DMS 273 treated with DMSO at 0.1 percent for 48 hours (cell line): Measurements from ENCODE around the gene ARSI.

Source experiments
- DNase-seq: peaks from one replicate; lab custom pipeline; 2025; lab: John Stamatoyannopoulos, UW

ARSI gene

DNA sequence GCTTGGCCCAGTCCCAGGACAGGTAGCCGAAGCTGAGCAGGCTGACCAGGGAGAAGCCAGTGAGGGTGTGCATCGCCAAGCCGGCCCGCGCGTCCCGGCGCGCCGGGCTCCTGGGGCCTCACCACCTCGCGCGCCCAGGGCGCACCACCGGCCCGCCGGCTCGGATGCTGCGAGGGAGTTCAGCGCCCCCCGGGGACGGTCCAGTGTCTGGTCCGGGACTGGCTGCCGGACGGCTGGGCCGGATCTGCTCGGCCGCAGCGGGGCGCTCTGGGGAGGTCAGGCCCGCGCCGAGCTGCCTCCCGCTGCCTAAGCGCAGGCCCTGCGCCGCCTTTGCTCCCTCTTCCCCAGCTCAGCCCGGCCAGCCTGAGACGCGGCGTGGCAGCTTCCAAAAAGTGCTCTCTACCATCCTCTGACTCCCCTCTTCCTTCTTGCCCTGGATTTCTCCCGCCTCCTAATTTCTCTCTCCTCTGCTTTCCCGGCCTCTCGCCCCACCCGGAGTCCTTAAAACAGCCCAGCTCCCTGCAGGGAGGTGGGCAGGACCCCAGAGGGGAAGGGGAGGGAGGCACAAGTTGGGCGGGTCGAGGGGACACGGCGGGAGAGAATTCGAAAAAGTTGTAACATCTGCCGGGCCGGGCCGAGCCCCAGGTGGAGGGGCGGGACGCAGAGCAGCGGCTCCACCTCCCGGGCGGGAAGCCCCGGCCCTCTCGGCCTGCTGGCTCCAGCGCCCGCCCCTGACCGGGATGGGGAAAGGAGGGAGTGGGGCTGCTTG is at the start of gene ARSI:
ARSI (minus strand) TSS at position 605 of the 769 bp plus-strand sequence; CDS start at position 73, 532 bp downstream.
- DNase-seq, result peak; percentile 47

DNA sequence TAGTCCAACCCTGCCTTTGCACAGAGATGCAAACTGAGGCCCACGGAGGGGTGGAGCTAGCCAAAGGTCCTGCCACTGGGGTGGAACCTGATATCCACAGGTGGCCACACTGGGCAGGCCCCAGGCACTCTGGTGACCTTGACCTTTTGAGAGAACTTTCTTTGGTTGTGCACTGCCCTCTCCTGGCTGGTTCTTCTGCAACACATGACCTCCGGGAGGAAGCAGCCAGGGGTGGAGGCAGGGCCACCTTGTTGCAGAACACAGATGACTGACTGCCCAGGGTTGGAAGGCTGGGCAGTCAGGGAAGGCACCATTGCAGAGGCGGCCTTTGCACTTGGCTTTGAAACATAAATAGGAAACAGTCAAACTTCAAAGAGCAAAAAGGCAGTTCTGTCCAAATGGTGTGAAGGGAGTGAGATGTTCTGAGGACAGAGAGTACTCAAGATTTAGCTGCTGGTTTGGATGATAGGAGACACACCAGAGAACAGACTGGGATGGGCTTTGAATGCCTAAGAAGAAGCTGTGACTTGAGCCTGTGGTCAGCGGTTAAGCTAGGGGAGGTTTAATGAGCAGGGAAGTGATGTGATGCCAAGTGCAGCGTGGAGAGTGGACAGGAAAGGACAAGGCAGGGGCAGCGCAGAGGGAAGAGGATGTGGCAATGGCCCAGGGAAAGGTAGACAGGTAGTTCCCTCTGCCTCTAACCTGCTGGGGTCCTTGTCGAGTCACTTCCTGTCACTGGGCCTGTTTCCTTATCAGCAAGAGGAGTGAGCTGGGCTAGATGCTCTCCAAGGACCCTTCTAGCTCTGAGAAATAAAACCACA is 48.0 kb upstream of the ARSI start:
- no peak for DNase-seq

- no peak for DNase-seq
These were observed 47.1 kb upstream of the ARSI start for GRCh38 chr5:150349681-150350275.

- no peak for DNase-seq
These were observed 44.7 kb upstream of the ARSI start for GRCh38 chr5:150347451-150347850.

- DNase-seq, result no peak
These were observed 44.3 kb upstream of the ARSI start for GRCh38 chr5:150347003-150347402.

DNA sequence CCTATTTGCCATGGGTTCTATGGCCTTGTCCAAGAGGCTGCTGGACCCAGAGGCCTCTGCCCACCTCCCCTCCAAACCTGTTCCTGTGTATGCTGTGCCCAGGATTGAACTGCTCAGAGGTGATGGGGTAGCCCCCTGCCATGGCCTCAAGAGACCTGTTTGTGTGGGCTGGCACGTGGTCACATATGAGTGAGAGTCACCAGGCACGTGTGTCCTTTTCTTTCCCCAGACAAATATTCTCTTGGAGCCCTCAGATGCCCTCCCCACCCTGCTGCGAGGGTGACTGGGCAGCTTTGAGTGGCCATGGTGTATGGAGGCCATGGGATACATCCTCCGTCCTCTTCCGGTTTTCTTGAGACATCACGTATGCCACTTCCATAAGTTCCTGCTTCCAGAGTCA is 43.9 kb upstream of the ARSI start:
- no peak for DNase-seq

GRCh38 chr5:150345716-150346115 is 43.0 kb upstream of the ARSI start:
- DNase-seq, result no peak

GRCh38 chr5:150343994-150344631 is 41.4 kb upstream of the ARSI start:
- no peak for DNase-seq

GRCh38 chr5:150342583-150342982 is 39.9 kb upstream of the ARSI start:
- DNase-seq, result no peak

- no peak for DNase-seq
These were observed 39.3 kb upstream of the ARSI start for GRCh38 chr5:150341989-150342388.

GRCh38 chr5:150341331-150341730 is 38.6 kb upstream of the ARSI start:
- DNase-seq, result no peak

DNA sequence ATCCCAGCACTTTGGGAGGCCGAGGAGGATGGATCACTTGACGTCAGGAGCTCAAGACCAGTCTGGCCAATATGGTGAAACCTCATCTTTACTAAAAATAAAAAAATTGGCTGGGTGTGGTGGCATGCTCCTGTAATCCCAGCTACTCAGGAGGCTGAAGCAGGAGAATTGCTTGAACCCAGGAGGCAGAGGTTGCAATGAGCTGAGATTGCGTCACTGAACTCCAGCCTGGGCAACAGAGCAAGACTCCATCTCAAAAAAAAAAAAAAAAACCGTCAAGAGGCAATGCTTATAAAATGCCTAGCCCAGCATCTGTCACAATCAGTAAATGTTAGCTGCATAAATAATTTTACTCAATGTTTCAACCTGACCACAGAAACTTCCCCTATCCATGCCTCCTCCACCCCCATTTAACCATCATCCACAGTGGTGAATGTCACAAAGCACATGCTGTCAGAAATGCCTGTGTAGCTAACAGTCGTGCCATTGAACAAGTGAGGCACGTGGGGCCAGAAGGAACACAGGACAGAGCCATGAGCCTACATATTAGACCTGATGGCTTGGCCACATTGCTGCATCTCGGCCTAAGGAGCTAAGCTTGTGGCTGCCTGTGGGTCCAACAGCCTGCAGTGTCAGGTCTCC is 38.0 kb upstream of the ARSI start:
- no peak for DNase-seq

DNA sequence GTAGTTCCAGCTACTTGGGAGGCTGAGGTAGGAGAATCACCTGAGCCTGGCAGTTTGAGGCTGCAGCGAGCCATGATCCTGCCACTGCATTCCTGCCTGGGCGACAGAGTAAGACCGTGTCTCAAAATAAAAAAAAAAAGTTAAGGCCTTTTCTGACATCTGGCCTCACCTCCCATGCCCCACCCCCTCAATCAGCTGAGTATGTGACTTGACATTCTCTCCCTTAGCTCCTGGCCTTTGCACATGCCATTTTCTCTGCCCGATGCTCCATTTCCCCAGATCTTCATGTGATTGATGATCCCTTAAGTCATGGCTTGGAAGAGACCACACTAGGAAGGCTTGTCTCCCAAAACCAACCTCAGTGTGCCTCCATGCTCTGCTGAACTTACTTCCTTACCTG is 37.1 kb upstream of the ARSI start:
- no peak for DNase-seq

GRCh38 chr5:150339165-150339564 is 36.5 kb upstream of the ARSI start:
- DNase-seq, result peak; percentile 31

GRCh38 chr5:150338546-150338945 is 35.8 kb upstream of the ARSI start:
- DNase-seq, result no peak

DNA sequence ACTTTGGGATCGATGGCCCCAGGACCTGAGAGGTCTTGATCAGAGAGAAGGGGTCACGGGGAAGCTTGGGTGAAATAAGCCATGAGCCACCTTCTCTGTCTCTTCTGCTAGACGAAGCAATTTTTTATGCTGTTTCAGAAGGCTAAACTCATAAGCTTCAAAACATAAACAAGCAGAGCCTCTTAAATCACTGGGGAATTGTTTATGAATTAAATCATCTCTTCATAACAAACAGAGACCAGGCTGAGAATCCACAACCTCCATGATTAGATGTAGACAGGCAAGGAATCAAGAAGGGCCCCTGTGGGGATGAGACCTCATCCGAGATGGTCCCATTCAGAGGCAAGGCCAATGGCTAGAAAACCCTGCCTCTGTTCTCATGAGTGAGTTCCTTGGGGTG is 33.1 kb upstream of the ARSI start:
- DNase-seq, result no peak

- no peak for DNase-seq
These were observed 30.7 kb upstream of the ARSI start for GRCh38 chr5:150333400-150333799.

GRCh38 chr5:150329881-150330876 is 27.5 kb upstream of the ARSI start:
- DNase-seq, result no peak

DNA sequence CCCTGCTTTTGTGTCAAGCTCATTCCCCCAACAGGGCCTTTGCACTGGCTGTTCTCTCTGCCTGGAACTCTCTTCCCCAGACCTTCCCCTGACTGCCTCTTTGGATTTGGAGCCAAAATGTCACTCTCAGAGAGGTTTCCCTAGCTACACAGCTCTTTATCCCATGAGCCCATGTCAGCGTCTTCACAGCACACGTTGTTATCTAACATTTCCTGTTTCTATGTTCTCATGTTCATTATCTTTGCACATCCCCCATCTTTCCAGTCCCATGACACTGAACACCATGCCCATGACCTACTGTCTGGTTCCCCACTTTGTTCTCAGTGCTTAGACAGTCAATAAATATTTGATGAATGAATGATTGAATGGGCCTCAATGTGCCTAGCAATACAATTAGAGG is 26.3 kb upstream of the ARSI start:
- no peak for DNase-seq

- no peak for DNase-seq
These were observed 25.8 kb upstream of the ARSI start for GRCh38 chr5:150328515-150328914.

DNA sequence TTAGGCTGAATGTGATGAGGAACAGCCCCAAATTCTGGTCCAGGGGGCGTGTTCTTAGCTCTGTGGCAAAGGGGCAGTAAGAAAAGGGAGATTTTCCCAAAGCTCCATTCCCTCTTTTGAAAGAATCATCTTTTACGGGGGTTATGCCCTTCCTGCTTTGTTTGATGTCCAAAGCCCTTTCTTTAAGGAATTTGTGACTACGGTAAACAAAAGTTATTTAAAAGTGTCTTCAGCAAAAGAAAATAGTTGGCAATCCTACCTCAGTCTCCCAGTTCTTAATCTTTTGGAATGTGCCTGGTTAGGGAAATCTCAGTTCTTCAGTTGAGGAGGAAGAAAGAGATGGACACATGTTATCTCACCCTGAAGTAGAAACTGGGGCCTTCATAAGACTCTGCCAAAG is 24.4 kb upstream of the ARSI start:
- no peak for DNase-seq
